Sigmoid colon (tissue), 4 donors: ENCODE measurements around the gene NCK1.

Source experiments
- EP300 ChIP-seq, 4 donors: sonication (generic); formaldehyde crosslinking; IDR thresholded peaks; one replicate each; pipeline ENCODE4 v1.6.1; 2017; ENCODE audit warnings: antibody characterized with exemption in 4 of 4
- POLR2A ChIP-seq, 2 donors: fragments of 450-650 bp; IDR thresholded peaks; one replicate each; pipeline ENCODE4 v1.6.1; 2016; ENCODE audit warnings: antibody characterized with exemption in 2 of 2, mild to moderate bottlenecking in 2 of 2, moderate library complexity in 2 of 2
- POLR2AphosphoS5 ChIP-seq, 4 donors: sonication (generic); formaldehyde crosslinking; IDR thresholded peaks; one replicate each; pipeline ENCODE4 v1.6.1; 2017; ENCODE audit warnings: antibody characterized with exemption in 4 of 4
- TF ChIP-seq, protein P1 (sequence below), 4 experiments: fragments of 450-650 bp in 3 of 4; fragments of 200-600 bp in 1 of 4; IDR thresholded peaks; one replicate each; pipeline ENCODE4 v1.5.1; 2016 to 2019; ENCODE audit warnings: antibody characterized with exemption in 4 of 4, mild to moderate bottlenecking in 3 of 4, moderate library complexity in 2 of 4

GRCh38 chr3:136928240-136928639, 66.2 kb downstream of the NCK1 start:
- TF ChIP-seq POLR2A (IDR thresholded peaks at IDR 0.05) (no peak), POLR2AphosphoS5 (IDR thresholded peaks at IDR 0.05) (no peak), EP300 (IDR thresholded peaks at IDR 0.05) (no peak)
- TF ChIP-seq, protein P1, sequence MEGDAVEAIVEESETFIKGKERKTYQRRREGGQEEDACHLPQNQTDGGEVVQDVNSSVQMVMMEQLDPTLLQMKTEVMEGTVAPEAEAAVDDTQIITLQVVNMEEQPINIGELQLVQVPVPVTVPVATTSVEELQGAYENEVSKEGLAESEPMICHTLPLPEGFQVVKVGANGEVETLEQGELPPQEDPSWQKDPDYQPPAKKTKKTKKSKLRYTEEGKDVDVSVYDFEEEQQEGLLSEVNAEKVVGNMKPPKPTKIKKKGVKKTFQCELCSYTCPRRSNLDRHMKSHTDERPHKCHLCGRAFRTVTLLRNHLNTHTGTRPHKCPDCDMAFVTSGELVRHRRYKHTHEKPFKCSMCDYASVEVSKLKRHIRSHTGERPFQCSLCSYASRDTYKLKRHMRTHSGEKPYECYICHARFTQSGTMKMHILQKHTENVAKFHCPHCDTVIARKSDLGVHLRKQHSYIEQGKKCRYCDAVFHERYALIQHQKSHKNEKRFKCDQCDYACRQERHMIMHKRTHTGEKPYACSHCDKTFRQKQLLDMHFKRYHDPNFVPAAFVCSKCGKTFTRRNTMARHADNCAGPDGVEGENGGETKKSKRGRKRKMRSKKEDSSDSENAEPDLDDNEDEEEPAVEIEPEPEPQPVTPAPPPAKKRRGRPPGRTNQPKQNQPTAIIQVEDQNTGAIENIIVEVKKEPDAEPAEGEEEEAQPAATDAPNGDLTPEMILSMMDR (IDR thresholded peaks at IDR 0.05): no peak
